ENCODE data around the gene WWC2. TPM values are rescaled to one million over a fixed set of nuclear protein-coding genes. Genes with fewer than 3 reads are reported as not detected.

Gene WWC2
- total and polyA plus RNA-seq, 10 donors, result 1.4 to 32.0 (median 19.3) TPM

DNA sequence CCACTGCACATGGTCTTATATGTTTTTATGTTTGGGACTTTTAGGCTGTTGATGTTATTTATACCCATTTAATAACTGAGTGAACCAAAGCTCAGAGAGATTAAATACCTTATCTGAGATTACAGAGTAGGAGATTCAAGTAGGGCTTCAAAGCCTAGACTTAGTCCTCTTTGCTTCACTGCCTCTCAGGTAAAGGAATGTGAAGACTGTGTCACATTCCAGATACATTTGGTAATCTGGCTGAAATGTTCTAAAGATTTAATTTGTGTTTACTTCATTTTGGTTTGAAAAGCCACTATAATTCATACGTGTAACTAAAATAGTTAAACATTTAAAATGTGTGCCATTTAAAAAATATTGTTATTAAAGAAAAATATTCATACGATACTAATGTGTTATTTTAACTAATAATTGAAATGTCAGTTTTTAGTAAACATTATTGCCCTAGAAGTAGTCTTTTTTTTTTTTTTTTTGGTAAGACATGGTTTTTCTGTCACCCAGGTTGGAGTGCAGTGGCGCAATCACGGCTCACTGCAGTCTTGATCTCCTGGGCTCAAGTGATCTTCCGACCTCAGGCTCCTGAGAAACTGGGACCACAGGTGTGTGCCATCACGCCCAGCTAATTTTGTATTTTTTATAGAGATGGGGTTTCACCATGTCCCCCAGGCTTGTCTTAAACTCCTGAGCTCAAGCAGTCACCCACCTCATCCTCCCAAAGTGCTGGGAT lies 54.3 kb downstream of the WWC2 start:
- TF ChIP-seq POLR2A (IDR thresholded peaks at IDR 0.05) (no peak), POLR2AphosphoS5 (IDR thresholded peaks at IDR 0.05) (no peak)
- TF ChIP-seq, protein P1, sequence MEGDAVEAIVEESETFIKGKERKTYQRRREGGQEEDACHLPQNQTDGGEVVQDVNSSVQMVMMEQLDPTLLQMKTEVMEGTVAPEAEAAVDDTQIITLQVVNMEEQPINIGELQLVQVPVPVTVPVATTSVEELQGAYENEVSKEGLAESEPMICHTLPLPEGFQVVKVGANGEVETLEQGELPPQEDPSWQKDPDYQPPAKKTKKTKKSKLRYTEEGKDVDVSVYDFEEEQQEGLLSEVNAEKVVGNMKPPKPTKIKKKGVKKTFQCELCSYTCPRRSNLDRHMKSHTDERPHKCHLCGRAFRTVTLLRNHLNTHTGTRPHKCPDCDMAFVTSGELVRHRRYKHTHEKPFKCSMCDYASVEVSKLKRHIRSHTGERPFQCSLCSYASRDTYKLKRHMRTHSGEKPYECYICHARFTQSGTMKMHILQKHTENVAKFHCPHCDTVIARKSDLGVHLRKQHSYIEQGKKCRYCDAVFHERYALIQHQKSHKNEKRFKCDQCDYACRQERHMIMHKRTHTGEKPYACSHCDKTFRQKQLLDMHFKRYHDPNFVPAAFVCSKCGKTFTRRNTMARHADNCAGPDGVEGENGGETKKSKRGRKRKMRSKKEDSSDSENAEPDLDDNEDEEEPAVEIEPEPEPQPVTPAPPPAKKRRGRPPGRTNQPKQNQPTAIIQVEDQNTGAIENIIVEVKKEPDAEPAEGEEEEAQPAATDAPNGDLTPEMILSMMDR (IDR thresholded peaks at IDR 0.05 in 8 of 11, conservative IDR thresholded peaks at IDR 0.05 in 3 of 11), result no peak
- H3K36me3 ChIP-seq, result no peaks in the 10 kb centered on the region
- H3K4me1 ChIP-seq, result peaks cover 0 to 5% (median 0%) of the 10 kb centered on the region in 6 donors
- H3K4me3 ChIP-seq, result no peak overlapping the region
- 88 to 96% (median 92%) methylated on average over 6 of the region's 6 CpGs for WGBS, 5 donors
- H3K9me3 ChIP-seq, result no peaks in the 10 kb centered on the region
- no peaks in the 10 kb centered on the region for H3K27me3 ChIP-seq (replicated peaks in 1 of 7)
- no peak overlapping the region for H3K27ac ChIP-seq
- intact Hi-C loops (cut with DNase I; ENCODE audit: low total_unique reads), result no loop called here
- DNase-seq, result no peak

DNA sequence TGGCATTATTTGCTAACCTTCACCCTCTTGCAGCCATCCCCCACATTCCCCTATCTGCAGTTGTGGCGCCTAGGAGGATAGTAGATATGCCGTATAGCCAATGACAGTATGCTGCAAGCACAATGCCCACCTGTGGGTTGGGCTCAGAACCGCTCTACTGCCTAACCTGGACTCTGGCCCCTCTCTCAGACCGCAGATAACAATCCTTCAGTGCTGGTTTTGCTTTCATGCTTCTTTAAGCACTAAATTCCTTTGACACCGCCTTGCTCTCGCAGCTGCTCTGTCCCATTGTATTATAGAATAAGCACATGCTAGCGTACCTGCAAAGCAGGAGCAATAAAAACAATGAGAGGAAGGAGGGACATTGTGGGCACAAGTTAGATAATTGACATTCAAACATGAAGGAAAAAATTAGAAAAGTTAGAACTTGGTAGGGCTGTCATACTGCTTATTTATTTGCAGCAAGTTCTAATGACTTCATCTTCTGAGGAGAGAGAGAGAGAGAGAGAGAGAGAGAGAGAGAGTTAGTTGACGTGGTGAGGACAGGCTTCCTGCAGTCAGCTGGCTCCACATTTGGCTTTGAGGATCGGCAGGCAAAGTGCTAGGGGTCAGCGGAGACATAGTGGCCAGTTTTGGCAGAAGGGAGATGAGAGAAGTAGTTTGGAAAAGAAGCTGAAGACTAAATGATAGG lies 55.8 kb downstream of the WWC2 start:
- TF ChIP-seq POLR2A (IDR thresholded peaks at IDR 0.05) (no peak), POLR2AphosphoS5 (IDR thresholded peaks at IDR 0.05) (no peak)
- TF ChIP-seq, protein P1 (IDR thresholded peaks at IDR 0.05 in 8 of 11, conservative IDR thresholded peaks at IDR 0.05 in 3 of 11), result no peak
- Histone ChIP-seq H3K4me3 (no peak overlapping the region), H3K9me3 (no peaks in the 10 kb centered on the region), H3K36me3 (no peaks in the 10 kb centered on the region), H3K27me3 (replicated peaks in 1 of 7) (no peaks in the 10 kb centered on the region), H3K4me1 (peaks cover 0 to 5% (median 0%) of the 10 kb centered on the region in 6 donors), H3K27ac (no peak overlapping the region)
- 69 to 77% (median 73%) methylated on average over 10 of the region's 10 CpGs for WGBS, 5 donors
- intact Hi-C loops (cut with DNase I; ENCODE audit: low total_unique reads), result no loop called here
- no peak for DNase-seq

DNA sequence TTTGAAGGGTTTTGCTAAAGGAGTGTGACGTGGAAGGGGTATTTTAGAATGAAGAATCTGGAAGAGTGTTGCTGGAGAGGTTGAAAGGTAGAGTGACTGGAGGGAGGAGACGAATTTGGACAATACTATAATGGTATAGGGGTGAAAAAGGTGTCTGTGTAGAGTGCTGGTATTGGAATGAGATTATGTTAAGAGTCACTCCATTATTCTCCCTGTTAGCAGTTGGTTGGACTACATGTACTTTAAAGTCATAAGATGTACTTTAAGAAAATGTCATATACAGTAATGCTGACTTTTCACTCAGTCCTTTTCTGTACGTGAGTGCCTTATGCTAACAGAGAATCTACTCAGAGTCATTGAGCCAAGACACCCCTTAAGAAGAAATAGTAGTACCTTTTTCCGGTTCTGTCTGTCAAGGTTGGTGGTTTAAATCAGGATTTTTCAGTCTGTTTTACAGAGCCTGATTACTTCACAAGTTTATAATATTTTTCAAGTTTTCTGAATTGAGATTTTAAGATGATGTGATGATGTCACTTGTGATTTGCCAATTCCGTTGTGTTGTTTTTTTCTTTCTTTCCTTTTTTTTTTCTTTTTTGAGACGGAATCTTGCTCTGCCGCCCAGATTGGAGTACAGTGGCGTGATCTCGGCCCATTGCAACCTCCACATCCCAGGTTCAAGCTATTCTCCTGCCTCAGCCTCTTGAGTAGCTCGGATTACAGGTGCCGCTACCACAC lies 56.6 kb downstream of the WWC2 start:
- intact Hi-C loops (cut with DNase I; ENCODE audit: low total_unique reads), result no loop called here
- WGBS, 5 donors, result 85 to 92% (median 89%) methylated on average over 11 of the region's 11 CpGs
- no peak overlapping the region for H3K27ac ChIP-seq

More for the DNA sequence above, 56.6 kb downstream of the WWC2 start:
- no peak for DNase-seq
- H3K9me3 ChIP-seq, result no peaks in the 10 kb centered on the region
- H3K36me3 ChIP-seq, result no peaks in the 10 kb centered on the region
- H3K4me3 ChIP-seq, result no peak overlapping the region
- TF ChIP-seq POLR2AphosphoS5 (IDR thresholded peaks at IDR 0.05) (no peak), POLR2A (IDR thresholded peaks at IDR 0.05) (no peak)
- TF ChIP-seq, protein P1 (IDR thresholded peaks at IDR 0.05 in 8 of 11, conservative IDR thresholded peaks at IDR 0.05 in 3 of 11), result no peak
- peaks cover 0 to 5% (median 0%) of the 10 kb centered on the region in 6 donors for H3K4me1 ChIP-seq
- no peaks in the 10 kb centered on the region for H3K27me3 ChIP-seq (replicated peaks in 1 of 7)
